GM13977 (cell line): ENCODE data around the gene FLYWCH1.
"Not testable (repeated sequence)": the region's sequence is repeated elsewhere in the genome, so short reads cannot be mapped to it uniquely, and the experiment has no call there.

ENCODE experiments used
- DNase-seq: peaks from one replicate; pipeline ENCODE4 v3.0.0; 2012; ENCODE audit warnings: low spot score
- in situ Hi-C: fragments of 300-500 bp; cut with MboI; formaldehyde crosslinking; loops from one replicate; pipeline ENCODE4 v1.12.0; 2022; ENCODE audit warnings: low sequenced_read_pairs, low pct_unique_long_range_greater_than_20kb, mixed read lengths, inconsistent platforms; ENCODE audit not compliant: unreplicated experiment
- TF ChIP-seq, protein P1 (sequence below): IDR thresholded peaks from 2 replicates; pipeline ENCODE4 v1.5.1; 2012; ENCODE audit warnings: mild to moderate bottlenecking, control low read depth; ENCODE audit not compliant: insufficient read depth; ENCODE audit errors: extremely low read depth, missing control alignments

FLYWCH1 gene

DNA sequence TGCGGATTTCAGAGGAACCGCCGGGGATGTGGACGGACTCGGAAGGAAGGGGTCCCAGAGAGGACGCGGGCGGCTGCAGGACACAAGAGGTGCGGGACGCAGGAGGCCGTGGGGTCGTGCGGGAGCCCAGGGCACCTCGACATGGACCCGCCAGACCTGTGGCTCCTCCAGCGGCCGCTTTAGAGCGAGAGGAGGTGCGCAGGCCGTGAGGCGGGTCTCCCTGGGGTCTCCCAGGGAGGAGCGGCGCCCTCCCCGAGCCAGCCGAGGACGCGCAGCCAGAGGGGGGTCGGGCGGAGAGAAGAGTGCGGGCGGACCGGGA is 6.8 kb upstream of the FLYWCH1 start:
- in situ Hi-C loops = no loop called here
- TF ChIP-seq, protein P1, sequence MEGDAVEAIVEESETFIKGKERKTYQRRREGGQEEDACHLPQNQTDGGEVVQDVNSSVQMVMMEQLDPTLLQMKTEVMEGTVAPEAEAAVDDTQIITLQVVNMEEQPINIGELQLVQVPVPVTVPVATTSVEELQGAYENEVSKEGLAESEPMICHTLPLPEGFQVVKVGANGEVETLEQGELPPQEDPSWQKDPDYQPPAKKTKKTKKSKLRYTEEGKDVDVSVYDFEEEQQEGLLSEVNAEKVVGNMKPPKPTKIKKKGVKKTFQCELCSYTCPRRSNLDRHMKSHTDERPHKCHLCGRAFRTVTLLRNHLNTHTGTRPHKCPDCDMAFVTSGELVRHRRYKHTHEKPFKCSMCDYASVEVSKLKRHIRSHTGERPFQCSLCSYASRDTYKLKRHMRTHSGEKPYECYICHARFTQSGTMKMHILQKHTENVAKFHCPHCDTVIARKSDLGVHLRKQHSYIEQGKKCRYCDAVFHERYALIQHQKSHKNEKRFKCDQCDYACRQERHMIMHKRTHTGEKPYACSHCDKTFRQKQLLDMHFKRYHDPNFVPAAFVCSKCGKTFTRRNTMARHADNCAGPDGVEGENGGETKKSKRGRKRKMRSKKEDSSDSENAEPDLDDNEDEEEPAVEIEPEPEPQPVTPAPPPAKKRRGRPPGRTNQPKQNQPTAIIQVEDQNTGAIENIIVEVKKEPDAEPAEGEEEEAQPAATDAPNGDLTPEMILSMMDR = no peak
- no peak for DNase-seq

GRCh38 chr16:2905241-2905987 is 6.3 kb upstream of the FLYWCH1 start:
- TF ChIP-seq, protein P1 = no peak

GRCh38 chr16:2905988-2906387 is 5.7 kb upstream of the FLYWCH1 start:
- in situ Hi-C loops = no loop called here
- no peak for DNase-seq
- TF ChIP-seq, protein P1 = no peak

More at GRCh38 chr16:2905241-2905987, 6.3 kb upstream of the FLYWCH1 start:
- in situ Hi-C loops = no loop called here
- DNase-seq = peak; percentile 99

DNA sequence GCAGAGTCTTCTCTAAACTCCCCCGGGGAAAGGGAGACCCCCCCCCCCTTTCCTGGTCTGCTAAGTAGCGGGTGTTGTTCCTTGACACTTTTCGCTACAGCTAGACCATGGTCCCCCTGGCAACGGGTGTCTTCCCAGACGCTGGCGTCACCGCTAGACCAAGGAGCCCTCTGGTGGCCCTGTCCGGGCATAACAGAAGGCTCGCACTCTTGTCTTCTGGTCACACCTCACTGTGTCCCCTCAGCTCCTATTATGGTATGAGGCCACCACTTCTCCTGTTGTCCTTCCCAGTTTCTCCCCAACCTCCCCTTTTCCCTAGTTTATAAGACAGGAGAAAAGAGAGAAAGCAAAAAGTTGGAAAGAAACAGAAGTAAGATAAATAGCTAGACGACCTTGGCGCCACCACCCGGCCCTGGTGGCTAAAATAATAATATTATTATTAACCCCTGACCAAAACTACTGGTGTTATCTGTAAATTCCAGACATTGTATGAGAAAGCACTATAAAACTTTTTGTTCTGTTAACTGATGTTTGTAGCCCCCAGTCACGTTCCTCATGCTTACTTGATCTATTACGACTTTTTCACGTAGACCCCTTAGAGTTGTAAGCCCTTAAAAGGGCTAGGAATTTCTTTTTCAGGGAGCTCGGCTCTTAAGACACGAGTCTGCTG is 4.5 kb upstream of the FLYWCH1 start:
- TF ChIP-seq, protein P1 = peak; percentile 42
- DNase-seq, in situ Hi-C loops: not testable (repeated sequence)

GRCh38 chr16:2910441-2910969 is 1.2 kb upstream of the FLYWCH1 start:
- TF ChIP-seq, protein P1 = no peak
- in situ Hi-C loops = no loop called here
- DNase-seq = no peak

DNA sequence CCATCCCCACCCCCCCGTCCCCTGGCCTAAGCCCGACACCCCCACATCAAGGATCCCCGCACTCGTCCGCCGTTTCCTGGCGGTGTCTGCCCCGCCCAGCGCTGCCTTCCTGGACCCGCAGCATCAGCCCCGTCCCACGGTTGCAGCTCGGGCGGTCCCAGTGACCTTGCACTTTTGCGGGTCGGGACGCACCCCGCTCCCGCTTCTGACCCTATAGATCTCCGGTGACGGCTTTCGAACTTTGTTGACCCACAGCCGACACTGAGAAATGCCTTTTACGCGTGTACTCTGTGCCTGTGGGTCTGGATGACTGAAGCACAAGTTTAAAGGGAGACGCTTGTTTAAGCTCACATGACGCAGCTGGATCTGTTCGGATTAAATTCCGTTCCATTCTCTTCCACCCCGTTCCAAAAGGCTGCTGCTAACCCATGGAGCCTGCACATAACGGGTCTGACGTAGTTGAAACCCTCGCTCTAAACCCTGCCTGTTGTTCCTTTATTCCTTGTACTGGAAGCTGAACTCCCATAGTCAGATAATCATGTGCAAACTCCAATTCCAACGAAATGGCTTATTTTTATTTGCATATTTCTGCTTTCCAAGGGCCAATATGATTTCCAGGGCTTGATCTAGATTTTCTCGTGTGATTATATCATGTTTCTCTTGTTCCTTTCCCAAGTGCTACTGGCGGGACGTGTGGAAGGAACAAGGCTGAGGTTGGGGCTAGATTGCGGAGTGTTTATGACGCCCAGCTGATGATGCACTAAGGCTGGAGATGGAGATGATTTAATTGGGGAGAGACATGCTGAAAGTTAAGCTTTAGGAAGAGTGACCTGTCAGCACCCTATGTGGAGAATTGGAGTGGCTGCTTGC is 834 bp downstream of the FLYWCH1 start:
- TF ChIP-seq, protein P1 = no peak
- DNase-seq = peak; percentile 43
- in situ Hi-C loops = no loop called here
